ENCODE measurements around the gene ZCCHC24.

The ZCCHC24 gene

GRCh38 chr10:79387974-79388850 is 57.2 kb downstream of the ZCCHC24 start:
- no peaks in the 10 kb centered on the region for H3K27me3 Mint-ChIP-seq
- H3K4me1 Mint-ChIP-seq, result no peaks in the 10 kb centered on the region
- H3K36me3 Mint-ChIP-seq (ENCODE audit: insufficient read depth), result no peaks in the 10 kb centered on the region
- no peak for DNase-seq (ENCODE audit: low spot score in 2 of 2)
- no peak overlapping the region for H3K27ac Mint-ChIP-seq (ENCODE audit: low read depth)
- H3K9me3 Mint-ChIP-seq, result no peaks in the 10 kb centered on the region
- ATAC-seq (replicated peaks; ENCODE audit: extremely low read depth, poor library complexity, severe bottlenecking), result no peak
- no peak overlapping the region for H3K4me3 Mint-ChIP-seq

DNA sequence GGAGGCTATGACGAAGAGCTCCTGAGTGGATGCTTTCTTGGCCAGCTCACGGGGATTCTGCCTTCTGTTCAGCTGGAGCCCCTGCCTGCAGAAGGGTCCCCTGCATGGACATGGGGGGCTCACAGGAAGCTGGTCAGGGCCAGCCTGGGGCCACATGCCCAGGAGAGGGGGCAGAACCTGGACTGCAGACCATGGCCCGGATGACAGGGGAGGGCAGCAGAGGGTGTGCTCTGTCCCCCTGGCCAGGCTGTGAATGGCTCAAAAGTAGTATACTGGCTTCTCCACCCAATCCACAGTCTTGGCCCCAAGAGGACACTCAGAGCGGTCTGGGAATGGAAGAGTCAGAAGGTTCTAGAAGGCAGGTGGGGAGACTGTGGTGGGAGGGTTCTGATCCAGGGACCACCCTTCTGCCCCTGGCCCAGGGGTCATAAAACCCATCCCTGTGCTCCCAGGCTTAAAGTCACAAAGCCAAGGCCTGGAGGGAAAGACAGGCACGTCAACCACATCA is 57.9 kb downstream of the ZCCHC24 start:
- H3K27me3 Mint-ChIP-seq, result no peaks in the 10 kb centered on the region
- H3K4me3 Mint-ChIP-seq, result no peak overlapping the region
- H3K27ac Mint-ChIP-seq (ENCODE audit: low read depth), result no peak overlapping the region
- DNase-seq (ENCODE audit: low spot score in 2 of 2) (no peak), ATAC-seq (replicated peaks; ENCODE audit: extremely low read depth, poor library complexity, severe bottlenecking) (no peak)
- no peaks in the 10 kb centered on the region for H3K4me1 Mint-ChIP-seq
- H3K9me3 Mint-ChIP-seq, result no peaks in the 10 kb centered on the region
- H3K36me3 Mint-ChIP-seq (ENCODE audit: insufficient read depth), result no peaks in the 10 kb centered on the region

DNA sequence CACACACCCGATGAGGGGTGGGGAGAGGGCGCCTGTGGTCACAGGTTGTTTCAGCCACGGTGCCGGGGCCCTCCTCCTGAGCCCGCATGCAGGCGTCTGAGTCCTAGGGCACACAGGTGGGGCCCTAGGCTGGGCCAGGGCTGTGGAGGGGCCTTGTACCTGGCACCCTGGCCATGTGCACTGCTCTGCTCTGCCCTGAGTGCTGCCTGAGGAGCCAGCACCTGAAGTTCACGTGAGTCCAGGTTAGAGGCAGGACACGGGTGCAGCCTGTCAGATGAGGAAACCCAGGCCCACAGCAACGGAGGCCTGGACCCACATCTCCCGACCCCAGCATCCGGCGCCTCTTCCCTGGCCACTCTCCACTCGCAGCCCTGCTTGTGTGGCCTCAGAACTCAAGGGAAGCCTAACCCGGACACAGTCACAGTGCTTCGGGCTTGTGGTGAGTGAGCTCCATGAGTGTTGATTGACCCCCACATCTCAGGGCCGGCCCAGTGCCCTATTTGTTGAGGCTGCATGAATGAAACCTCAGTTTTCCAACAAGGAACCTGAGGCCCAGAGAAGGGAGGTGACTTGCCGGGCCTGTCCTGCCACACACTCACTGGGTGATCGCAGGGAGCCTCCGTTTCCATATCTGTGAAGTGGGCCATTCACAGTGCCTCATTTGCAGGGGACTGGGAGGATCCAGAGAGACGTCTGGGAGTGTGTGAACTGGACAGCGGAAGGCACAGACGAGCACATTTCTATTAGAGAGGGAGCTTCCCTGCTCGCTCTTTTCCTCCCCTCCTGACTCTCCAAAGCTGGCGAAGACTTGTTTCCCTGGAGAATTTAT is 58.6 kb downstream of the ZCCHC24 start:
- Mint-ChIP-seq H3K36me3 (ENCODE audit: insufficient read depth) (no peaks in the 10 kb centered on the region), H3K4me3 (no peak overlapping the region), H3K27me3 (no peaks in the 10 kb centered on the region), H3K27ac (ENCODE audit: low read depth) (no peak overlapping the region), H3K9me3 (no peaks in the 10 kb centered on the region), H3K4me1 (no peaks in the 10 kb centered on the region)
- no peak for ATAC-seq (replicated peaks; ENCODE audit: extremely low read depth, poor library complexity, severe bottlenecking)
- DNase-seq (ENCODE audit: low spot score in 2 of 2), result no peak

DNA sequence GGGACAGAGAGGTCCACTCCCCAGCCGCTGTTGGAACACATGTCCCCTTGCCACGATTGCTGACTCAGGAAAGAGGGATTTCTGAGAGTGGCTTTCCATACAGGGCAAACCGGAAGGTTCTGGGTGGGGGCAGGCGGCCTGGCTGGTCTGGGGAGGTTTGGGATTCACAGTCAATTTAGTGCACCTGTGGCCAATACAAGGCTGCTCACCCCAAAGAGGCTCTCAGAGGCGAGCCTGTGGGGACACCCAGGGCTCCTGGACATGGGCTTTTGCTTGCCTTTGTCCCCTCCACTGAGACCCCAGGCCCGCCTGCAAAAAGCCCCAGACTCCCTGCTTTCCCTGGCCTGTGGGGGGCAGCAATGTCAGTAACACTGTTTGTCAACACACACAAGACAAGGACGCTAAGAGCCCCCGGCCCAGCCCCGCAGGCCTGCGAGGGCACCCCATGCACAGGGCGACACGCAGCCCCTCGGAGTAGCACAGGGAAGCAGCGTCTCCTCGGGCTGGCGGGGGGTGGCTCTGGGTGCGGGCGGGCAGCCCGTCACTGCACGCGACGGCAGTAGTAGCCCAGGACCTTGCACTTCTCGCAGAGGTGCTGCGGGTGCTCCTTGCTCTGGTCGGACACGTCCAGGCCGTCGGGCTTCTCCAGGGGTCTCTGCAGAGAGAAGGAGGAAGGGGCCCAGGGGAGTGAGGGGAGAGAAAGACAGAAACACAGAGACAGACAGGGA is 59.5 kb downstream of the ZCCHC24 start:
- Mint-ChIP-seq H3K9me3 (no peaks in the 10 kb centered on the region), H3K27me3 (no peaks in the 10 kb centered on the region), H3K4me3 (no peak overlapping the region), H3K4me1 (no peaks in the 10 kb centered on the region), H3K27ac (ENCODE audit: low read depth) (no peak overlapping the region), H3K36me3 (ENCODE audit: insufficient read depth) (no peaks in the 10 kb centered on the region)
- no peak for ATAC-seq (replicated peaks; ENCODE audit: extremely low read depth, poor library complexity, severe bottlenecking)
- DNase-seq (ENCODE audit: low spot score in 2 of 2), result no peak

DNA sequence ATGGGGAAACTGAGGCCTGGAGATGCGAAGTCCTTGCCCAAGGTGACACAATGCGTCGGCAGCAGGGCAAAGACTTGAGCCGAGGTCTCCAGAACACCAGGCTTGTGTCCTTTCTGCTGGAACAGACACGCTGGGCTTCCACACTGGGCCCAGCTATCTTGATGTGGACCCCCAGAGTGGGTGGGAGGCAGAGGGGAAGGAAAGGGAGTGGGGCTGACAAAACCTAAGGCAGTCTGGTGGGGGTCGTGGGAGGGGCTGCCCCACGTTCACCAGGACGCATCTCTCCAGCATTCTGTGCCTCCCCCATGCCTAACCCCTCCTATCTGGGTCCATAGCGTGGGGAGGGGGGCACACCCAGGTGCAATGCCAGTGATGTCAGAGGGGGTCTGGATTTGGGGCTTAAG is 60.0 kb downstream of the ZCCHC24 start:
- no peak for ATAC-seq (replicated peaks; ENCODE audit: extremely low read depth, poor library complexity, severe bottlenecking)
- no peaks in the 10 kb centered on the region for H3K9me3 Mint-ChIP-seq
- H3K27ac Mint-ChIP-seq (ENCODE audit: low read depth), result no peak overlapping the region
- H3K36me3 Mint-ChIP-seq (ENCODE audit: insufficient read depth), result no peaks in the 10 kb centered on the region
- DNase-seq (ENCODE audit: low spot score in 2 of 2), result no peak
- H3K27me3 Mint-ChIP-seq, result no peaks in the 10 kb centered on the region
- H3K4me1 Mint-ChIP-seq, result no peaks in the 10 kb centered on the region
- no peak overlapping the region for H3K4me3 Mint-ChIP-seq

DNA sequence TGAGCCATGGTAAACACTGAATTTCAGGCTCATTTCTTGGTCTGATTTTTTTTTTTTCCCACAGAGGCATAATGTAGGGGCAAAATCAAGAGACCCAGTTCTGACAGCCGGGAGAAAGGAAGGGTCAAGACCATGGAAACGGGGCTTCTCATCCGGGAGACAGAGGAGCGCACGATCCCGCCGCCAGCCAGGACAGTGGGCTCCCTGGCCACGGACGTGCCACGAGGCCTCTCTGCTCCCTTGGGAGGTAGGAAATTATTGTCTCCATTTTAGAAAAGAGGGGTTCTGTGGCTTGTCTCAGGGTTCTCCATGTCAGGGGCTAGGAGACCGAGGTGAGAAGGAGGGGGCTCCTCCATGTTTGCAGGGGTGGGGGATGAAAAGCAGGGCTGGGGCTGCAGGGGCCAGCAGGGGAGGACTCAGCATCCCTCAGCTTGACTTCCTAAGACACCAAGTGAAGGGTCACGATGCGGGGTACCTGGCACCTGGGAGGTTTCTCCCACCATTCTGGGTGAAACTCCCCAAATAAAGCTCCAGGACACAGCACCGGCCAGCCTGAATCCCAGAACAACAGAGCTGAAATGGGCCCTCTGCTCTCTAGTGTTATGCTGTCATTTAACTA is 60.5 kb downstream of the ZCCHC24 start:
- Mint-ChIP-seq H3K27ac (ENCODE audit: low read depth) (no peak overlapping the region), H3K36me3 (ENCODE audit: insufficient read depth) (no peaks in the 10 kb centered on the region), H3K4me3 (no peak overlapping the region), H3K27me3 (no peaks in the 10 kb centered on the region), H3K4me1 (no peaks in the 10 kb centered on the region), H3K9me3 (no peaks in the 10 kb centered on the region)
- ATAC-seq (replicated peaks; ENCODE audit: extremely low read depth, poor library complexity, severe bottlenecking), result no peak
- DNase-seq (ENCODE audit: low spot score in 2 of 2), result no peak

DNA sequence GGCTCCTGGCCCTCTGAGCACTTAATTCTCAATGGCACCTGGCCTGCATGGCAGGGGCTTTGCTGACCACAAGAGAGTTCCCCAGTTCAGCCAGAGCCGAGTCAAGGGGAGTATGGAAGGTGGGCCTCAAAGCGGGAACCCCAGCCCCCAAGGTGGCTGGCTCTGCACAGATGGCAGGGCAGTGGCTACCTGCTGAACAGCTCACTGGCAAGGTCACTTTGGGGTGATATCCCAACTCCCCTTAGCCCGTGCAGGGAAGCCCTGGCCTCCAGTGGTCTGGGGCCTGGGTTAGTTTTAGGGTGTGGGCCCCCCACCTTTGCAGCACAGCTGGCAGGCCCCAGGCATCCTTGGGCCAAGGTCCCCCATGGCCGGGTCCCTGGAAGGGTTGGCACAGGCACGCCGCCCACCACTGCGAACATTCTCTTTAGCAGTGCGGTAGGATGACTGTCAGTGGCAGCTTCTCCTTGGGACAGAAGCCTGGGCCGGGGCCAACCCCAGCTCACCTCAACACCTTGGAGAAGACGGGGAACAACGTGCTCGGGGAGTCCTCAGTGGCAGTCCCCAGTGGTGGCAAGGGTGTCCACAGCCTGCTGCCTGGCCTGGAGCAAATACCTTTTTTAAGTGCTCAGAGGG is 61.3 kb downstream of the ZCCHC24 start:
- Mint-ChIP-seq H3K9me3 (no peaks in the 10 kb centered on the region), H3K36me3 (ENCODE audit: insufficient read depth) (no peaks in the 10 kb centered on the region), H3K27me3 (no peaks in the 10 kb centered on the region), H3K4me1 (no peaks in the 10 kb centered on the region), H3K4me3 (no peak overlapping the region), H3K27ac (ENCODE audit: low read depth) (no peak overlapping the region)
- ATAC-seq (replicated peaks; ENCODE audit: extremely low read depth, poor library complexity, severe bottlenecking) (no peak), DNase-seq (ENCODE audit: low spot score in 2 of 2) (peak in 1 of 2 donors; percentile 12)

DNA sequence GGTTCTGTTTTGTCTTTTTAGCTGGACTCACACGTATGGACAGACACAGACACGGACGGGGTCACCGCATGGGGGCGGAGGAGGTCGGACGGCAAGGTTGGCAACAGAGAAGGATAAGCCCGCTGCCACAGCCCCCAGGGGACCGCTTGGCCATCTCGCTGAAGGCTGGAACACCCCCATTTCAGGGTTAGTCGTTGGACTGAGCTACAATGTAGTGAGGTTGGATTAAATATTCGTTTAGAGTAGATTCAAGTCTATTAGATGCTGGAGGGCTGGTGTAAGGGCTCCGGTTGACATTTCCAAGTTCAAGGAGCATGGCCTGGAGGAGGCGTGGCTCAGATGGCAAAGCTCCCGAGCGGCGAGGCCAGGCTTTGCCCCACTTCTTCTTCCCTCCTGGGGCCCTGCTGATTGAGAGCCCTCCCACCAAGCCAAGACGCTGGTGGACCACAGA is 62.9 kb downstream of the ZCCHC24 start:
- Mint-ChIP-seq H3K4me1 (no peaks in the 10 kb centered on the region), H3K27ac (ENCODE audit: low read depth) (no peak overlapping the region), H3K9me3 (no peaks in the 10 kb centered on the region), H3K4me3 (no peak overlapping the region), H3K36me3 (ENCODE audit: insufficient read depth) (no peaks in the 10 kb centered on the region), H3K27me3 (no peaks in the 10 kb centered on the region)
- ATAC-seq (replicated peaks; ENCODE audit: extremely low read depth, poor library complexity, severe bottlenecking), result no peak
- DNase-seq (ENCODE audit: low spot score in 2 of 2), result peak in 1 of 2 donors; percentile 3

- H3K27ac Mint-ChIP-seq (ENCODE audit: low read depth), result no peak overlapping the region
- H3K4me1 Mint-ChIP-seq, result no peaks in the 10 kb centered on the region
- peak in 1 of 2 donors; percentile 3 for DNase-seq (ENCODE audit: low spot score in 2 of 2)
- H3K9me3 Mint-ChIP-seq, result no peaks in the 10 kb centered on the region
- H3K4me3 Mint-ChIP-seq, result no peak overlapping the region
- no peaks in the 10 kb centered on the region for H3K27me3 Mint-ChIP-seq
- H3K36me3 Mint-ChIP-seq (ENCODE audit: insufficient read depth), result no peaks in the 10 kb centered on the region
- ATAC-seq (replicated peaks; ENCODE audit: extremely low read depth, poor library complexity, severe bottlenecking), result no peak
Measured at GRCh38 chr10:79381804-79382221, 63.6 kb downstream of the ZCCHC24 start.

DNA sequence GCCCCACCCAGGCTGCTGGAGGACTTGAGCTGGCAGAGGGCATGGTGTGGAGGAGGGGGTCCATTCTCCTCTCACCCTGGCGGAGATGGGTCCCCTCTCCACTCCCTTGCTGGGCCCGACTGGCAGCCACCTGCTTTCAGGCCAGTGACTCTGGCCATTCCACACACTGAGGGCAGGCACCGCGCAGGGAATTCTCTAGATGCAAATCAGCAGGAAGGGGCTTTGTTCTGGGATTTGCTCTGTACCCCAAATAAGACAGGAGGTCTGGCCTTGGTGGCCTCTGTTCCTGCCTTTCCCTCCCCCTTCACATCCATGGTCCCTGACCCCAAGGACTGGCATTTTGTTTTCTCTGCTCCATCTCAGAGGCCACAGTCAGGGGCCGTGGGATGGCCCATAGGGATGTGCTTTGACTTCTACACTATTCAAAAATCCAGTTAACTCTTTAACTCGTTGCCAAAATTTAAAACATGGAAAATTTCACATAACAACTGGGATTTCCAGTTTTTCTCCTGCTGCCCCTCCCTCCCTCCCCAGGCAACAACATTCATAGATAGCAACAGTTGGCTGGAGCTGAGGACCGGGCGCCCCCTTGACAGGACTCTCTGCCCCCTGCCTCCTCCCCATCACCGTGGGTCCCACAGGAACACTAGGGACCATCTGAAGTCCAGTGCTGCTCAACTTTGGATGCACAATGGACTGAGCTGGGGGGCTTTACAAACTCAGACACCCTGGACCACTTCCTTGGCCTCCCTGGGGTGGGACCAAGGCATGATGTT is 64.3 kb downstream of the ZCCHC24 start:
- H3K4me1 Mint-ChIP-seq, result no peaks in the 10 kb centered on the region
- DNase-seq (ENCODE audit: low spot score in 2 of 2) (peak in 1 of 2 donors; percentile 4), ATAC-seq (replicated peaks; ENCODE audit: extremely low read depth, poor library complexity, severe bottlenecking) (no peak)
- no peaks in the 10 kb centered on the region for H3K27me3 Mint-ChIP-seq
- H3K36me3 Mint-ChIP-seq (ENCODE audit: insufficient read depth), result no peaks in the 10 kb centered on the region
- no peak overlapping the region for H3K27ac Mint-ChIP-seq (ENCODE audit: low read depth)
- H3K9me3 Mint-ChIP-seq, result no peaks in the 10 kb centered on the region
- H3K4me3 Mint-ChIP-seq, result no peak overlapping the region

Measured in central memory CD8-positive, alpha-beta T cell (primary cell).